Stimulated activated CD4-positive, alpha-beta T cell treated with anti-CD3 and anti-CD28 coated beads, Interleukin-1b, Interleukin-23, amount 100 ng/mL, for 1 hour (primary cell): ENCODE measurements around the gene PRDM16.

Experiments used
- DNase-seq, 2 donors: peaks; one replicate each; pipeline ENCODE4 v3.0.0-alpha.2; 2020; ENCODE audit warnings: low read depth in 2 of 2

Gene PRDM16

GRCh38 chr1:3103967-3104677 lies 35.1 kb downstream of the PRDM16 start:
- no peak for DNase-seq

DNA sequence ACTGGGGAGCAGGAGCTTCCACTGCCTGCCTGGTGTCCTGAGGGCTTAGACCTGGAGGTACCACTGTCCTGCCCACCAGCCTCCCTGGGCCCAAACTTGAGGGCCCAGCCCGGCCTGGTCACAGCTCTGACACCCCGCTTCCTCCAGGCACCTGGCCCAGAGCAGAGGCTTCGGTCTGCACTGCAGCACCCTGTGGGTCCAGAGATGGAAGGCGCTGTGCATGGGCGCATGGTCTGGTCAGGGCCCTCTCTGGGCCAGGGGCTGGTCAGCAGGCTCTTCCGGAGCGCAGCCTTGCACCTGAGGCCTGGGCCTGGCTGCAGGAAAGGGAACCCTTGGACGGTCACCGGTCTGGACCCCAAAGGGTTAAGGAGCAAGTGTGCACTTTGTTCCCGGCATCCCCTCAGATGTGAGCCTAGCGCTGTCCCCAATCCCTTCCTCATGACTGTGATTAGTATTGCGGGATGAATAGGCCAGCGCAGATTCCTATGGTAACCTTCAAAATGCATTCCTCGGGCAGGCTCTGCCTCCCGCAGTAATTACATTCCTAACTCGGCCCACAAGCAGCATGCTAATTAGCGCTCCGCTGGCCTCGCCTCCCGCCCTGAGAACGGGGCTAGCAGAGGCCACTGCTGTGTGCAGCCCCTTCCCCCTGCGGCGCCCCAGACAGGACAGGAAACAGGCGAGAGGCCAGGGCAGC lies 36.3 kb downstream of the PRDM16 start:
- DNase-seq, result no peak

DNA sequence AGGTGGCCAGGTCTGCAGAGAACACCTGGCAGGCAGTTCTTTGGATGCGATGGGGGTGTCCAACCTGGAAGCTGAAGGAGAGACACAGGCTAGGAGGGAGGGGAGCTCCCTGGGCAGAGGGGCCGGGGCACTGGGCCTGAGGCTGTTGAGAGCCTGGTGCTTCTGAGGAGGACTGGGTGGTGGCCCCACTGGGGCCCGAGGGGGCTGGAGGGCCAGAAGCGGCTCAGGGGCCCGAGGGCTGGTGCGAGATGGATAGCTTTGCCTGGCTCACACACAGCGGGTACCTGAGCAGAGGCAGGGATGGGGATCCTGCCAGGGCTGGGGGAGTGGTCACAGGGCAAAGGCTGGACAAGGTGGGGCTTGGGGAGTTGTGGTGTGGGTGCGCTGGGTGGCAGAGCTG lies 37.2 kb downstream of the PRDM16 start:
- DNase-seq, result no peak

DNA sequence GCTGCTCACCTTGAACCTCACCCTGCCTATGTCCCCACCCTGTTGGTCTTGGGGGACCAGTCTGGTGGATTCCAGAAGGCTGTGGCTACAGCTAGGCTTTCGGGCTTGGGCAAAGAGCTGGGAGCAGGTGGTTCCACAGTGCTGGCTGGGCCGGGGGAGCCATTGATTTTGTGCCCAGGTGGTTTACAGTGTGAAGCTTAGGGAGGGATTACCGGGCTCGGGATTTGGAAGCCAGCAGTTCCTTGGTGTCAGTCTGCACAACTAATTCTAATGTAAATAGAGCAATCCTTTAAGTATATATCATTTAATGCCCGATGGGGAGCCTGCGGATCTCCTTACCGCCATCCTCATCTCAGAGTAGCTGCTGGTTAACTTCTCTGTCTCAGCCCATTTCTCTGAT lies 38.2 kb downstream of the PRDM16 start:
- DNase-seq, result no peak

GRCh38 chr1:3109355-3109754 lies 40.4 kb downstream of the PRDM16 start:
- DNase-seq, result no peak

- no peak for DNase-seq
Observed at GRCh38 chr1:3111348-3112021, 42.5 kb downstream of the PRDM16 start.

- no peak for DNase-seq
Observed at GRCh38 chr1:3112526-3112925, 43.5 kb downstream of the PRDM16 start.

GRCh38 chr1:3113047-3113740 lies 44.2 kb downstream of the PRDM16 start:
- DNase-seq, result no peak

DNA sequence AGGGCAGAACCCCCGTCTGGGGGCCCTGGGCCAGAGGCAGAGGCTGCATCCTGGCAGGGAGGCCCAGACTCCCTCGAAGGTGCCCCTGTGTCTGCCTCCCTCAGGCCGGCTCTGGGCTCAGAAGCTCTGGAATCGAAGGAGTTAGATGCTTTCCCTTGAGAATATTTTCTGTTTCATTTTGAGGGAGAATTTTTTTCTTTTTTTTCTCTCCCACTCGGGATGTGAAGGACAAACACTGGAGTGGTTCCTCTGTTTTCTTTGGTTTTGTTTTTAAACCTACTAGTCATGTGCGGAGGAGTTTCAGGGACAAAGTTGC lies 44.7 kb downstream of the PRDM16 start:
- DNase-seq, result no peak

DNA sequence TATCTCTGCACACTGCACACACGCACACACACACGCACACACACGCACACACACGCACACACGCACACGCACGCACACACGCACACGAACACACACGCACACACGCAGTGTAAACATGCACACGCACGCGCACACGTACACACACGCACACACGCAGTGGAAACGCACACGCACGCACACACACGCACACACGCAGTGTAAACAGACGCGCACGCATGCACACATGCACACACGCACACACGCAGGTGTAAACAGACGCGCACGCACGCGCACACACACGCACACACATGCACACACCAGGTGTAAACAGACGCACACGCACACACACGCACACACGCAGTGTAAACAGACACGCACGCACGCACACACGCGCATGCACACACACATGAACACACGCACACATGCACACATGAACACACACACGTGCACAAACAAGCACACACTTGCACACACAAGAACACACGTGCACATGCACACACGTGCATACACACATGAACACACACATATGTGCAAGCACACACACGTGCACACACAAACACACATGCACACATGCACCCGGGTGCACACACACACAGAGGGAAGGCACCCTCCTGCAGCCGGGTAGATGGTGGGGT lies 45.2 kb downstream of the PRDM16 start:
- no peak for DNase-seq

- DNase-seq, result no peak
Observed at GRCh38 chr1:3114846-3115245, 45.8 kb downstream of the PRDM16 start.

GRCh38 chr1:3115275-3116149 lies 46.5 kb downstream of the PRDM16 start:
- DNase-seq, result no peak

- DNase-seq, result no peak
Observed at GRCh38 chr1:3116150-3116510, 47.1 kb downstream of the PRDM16 start.

GRCh38 chr1:3116560-3116959 lies 47.6 kb downstream of the PRDM16 start:
- DNase-seq, result no peak

DNA sequence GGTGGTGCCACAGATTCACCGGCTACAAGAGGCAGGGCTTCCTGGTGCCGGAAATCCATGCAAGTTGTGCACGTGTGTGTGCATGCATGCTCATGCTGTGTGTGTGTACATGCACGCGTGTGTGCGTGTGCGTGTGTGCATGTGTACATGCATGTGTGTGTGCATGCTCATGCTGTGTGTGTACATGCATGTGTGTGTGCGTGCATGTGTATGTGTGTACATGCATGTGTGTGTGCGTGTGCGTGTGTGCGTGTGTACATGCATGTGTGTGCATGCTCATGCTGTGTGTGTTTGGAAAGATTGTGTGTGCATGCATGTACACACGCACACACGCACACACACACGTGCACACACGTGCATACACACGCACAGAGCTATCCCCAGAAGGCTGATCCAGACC lies 48.9 kb downstream of the PRDM16 start:
- DNase-seq, result no peak

DNA sequence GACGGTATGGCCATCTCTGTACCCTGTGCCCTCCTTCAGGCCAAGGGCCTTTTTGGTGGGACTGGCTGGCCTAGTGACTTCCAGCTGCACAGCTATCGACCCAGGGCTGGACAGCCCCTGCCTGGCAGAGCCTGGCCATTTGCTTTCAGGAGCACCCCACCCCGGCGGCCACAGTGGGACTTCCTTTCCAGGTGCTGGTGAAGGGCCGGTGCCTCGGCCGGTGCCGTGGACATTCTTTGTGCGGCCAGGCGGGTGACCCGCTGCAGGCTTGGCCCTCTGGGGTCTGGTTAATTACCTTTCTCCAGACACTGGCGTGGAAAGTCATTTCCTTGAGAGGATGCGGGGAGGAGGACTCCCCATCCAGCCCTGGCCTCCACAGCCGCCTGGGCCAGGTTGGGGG lies 50.1 kb downstream of the PRDM16 start:
- DNase-seq, result no peak

DNA sequence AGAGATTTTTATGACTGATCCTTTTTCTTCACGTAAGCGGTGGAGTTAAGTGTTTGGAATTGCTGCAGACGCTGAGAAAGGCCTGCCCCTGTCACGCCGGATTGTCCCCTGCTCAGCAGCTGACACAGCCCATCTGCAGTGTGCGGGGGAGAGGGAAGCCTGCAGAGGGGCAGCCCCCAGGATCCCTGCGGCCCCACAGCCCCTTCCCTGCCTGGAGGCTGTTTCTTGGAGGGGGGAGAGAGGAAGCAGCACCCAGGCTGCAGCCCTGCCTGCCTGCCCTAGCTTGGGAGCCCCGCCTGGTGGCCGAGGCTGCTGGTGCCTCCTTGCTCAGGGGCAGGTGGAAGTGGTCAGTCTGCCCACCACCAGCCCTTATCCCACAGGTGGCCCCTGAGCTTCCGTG lies 50.7 kb downstream of the PRDM16 start:
- no peak for DNase-seq

DNA sequence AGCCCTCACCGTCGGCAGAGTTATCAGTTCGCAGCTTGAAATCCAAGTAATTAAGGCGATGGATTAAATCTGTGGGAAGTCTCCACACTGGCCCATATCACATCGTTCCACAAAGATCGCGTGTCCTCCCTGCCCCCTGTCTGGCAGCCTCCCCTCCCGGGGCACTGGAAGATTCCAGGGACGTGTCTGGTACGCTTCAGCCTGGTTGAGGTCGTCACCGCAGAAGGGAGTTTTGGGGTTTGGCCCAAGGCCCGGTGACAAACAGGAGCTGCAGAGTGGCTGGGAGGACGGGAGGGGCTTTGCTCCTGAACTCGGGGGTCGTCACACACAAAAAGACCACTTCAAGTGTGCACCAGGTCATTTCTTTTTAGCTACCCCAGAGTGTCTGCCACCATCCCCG lies 51.1 kb downstream of the PRDM16 start:
- no peak for DNase-seq

DNA sequence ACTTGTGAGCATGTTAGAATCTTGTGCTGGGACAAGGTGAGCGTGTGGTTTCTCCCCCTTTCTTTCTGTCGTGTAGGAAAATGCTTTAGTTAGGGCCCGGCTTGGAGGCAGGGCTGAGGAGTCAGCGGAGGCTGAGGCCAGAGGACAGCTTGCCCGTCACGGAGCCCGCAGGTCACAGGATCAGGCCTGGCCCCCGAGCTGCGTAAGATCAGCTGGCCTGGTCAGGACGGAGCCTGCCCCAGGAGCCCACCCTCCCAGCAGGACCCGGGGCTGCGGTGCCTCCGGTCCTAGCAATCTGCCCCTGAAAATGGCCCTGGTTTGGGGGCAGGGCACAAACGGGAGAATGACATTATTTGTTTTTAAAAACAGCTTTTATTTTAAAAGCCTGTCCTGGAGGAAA lies 52.0 kb downstream of the PRDM16 start:
- no peak for DNase-seq

DNA sequence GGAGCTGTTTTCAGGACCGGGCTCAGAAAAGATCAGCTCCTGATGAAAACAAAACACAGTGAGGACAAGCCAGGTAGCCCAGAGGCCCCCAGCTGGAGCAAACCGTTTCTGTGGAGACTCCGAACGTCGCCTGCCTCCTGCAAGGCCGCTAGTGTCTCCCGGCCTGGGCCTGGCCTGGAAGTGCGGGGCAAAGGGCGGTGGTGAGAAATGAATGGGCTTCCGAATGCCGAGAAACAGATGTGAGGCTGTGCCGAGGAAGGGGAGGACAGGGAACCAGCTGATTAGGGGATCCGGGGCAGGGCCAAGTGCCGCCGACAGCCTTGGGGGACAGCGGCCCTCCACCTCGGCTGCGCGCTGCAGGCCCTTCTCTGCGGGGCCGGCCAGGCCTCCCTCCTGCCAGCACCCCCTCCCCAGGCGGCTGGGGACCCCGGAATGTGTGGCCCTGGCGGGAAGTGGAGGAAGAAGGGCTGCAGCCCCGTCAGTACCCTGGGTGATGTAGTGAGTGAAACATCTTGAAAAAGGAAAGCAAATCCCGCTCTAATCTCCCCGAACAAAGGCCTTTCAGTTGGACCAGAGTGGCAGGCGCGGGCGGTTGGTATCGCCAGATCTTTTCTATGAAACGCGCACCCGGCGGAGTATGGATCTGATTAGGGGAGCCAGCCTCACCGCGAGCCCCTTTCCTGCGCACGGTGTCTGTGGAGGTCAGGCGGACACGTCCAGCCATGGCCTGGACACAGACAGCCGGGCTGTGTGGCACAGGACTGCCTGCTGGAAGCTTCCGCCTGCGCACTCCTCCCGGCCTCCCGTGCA lies 52.6 kb downstream of the PRDM16 start:
- no peak for DNase-seq
